HG02884 (cell line): ENCODE measurements around the gene MAP10.

Experiments
- ATAC-seq: cut with Tn5 transposase; IDR thresholded peaks from one replicate; pipeline ENCODE4 v1.9.1; 2021; ENCODE audit warnings: mild to moderate bottlenecking, moderate library complexity; ENCODE audit not compliant: unreplicated experiment

MAP10 gene

DNA sequence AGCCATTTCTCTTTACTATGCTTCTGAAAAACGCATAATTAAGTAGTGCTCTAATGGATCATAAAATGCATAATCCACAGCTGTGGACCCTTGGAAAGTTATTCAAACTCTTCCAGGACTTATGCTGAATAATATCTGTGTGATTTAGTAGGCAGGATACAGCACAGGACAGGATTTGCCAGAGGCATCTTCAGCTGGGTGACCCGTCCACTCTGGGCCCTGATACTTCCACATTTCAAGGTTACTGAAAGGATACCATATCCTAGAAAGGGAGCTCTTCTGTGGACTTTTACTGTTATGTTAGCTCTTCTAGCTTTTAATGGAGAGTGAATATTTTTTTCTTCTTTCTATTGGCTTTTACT is 49.6 kb downstream of the MAP10 start:
- ATAC-seq: no peak

DNA sequence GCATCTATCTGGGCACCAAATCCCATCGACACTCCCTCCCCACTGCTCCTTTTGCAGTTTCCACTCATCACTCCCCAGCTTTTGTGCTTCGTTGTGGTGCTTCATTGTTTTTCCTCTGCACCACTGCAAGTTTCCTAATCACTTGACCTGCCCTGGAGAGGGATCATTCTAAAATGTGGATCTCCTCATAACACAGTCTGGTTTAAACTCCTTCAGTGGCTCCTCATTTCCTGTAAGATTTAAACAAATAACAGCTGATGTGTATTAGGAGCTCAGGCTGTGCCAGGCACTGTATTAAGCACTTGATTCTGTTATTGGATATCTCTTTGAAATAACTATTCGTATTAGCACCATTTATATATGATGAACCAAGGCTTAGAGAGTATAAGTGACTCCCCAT is 51.3 kb downstream of the MAP10 start:
- ATAC-seq: no peak
